ENCODE measurements around the gene SYNCRIP. TPM values are rescaled to one million over a fixed set of nuclear protein-coding genes. Genes with fewer than 3 reads are reported as not detected.

SYNCRIP gene
- total RNA-seq, 2 experiments from 2014 or later, result 138 to 139 TPM

DNA sequence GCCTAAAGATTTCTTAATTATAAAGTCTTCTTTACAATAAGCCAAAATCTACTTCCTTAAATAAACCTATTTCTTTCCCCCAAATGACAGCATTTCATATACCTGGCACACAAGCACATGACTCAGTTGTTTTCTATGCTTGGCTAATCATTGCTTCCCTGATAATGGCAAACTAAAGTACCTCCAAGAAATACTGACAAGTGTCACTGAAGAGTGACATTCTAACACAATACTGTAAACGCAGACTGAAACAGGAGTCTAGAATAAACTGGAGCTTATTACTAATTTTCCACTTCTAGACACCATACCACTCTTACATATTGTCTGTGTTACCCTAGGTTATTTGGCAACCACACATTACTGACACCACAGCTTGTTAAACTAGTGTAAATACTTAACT lies 14.3 kb downstream of the SYNCRIP start:
- no peaks in the 10 kb centered on the region for H3K27me3 Mint-ChIP-seq
- peaks cover 58% of the 10 kb centered on the region for H3K36me3 Mint-ChIP-seq
- H3K4me3 Mint-ChIP-seq, result no peak overlapping the region
- peak overlapping the region; percentile 32 for H3K27ac Mint-ChIP-seq
- no peak for DNase-seq
- intact Hi-C loops (cut with micrococcal nuclease), result no loop called here
- ChIA-PET POLR2A (interaction anchor here (1.5 kb wide), 1 partner anchor 12 kb away, joined by 3 read pairs; no protein-coding TSS in a partner anchor), CTCF (interaction anchor here (1.9 kb wide), 1 partner anchor 12 kb away, joined by 4 read pairs; no protein-coding TSS in a partner anchor)
- peaks cover 61% of the 10 kb centered on the region for H3K4me1 Mint-ChIP-seq (ENCODE audit: low read depth)
- H3K9me3 Mint-ChIP-seq, result no peaks in the 10 kb centered on the region

DNA sequence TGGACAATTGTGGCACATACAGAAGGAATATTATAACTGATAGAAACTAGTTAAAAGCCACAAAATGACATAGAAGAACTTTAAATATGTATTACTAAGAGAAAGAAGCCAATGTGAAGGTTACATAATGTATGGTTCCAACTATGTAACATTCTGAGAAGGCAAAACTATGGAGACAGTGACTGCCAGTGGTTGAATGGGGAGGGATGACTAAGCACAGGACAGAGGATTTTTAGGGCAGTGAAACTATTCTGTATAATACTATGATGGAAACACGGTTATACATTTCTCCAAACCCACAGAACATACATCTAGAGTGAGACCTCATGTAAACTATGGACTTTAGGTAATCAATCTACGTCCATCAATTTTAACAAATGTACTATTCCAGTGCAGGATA lies 22.4 kb downstream of the SYNCRIP start:
- Mint-ChIP-seq H3K4me3 (no peak overlapping the region), H3K4me1 (ENCODE audit: low read depth) (peaks cover 37% of the 10 kb centered on the region), H3K36me3 (peaks cover 71% of the 10 kb centered on the region), H3K27ac (no peak overlapping the region), H3K27me3 (no peaks in the 10 kb centered on the region), H3K9me3 (no peaks in the 10 kb centered on the region)
- ChIA-PET CTCF (no interaction called here), POLR2A (interaction anchor here (1.0 kb wide), 1 partner anchor 21 kb away, joined by 4 read pairs; no protein-coding TSS in a partner anchor)
- no peak for DNase-seq
- intact Hi-C loops (cut with micrococcal nuclease), result no loop called here

- peaks cover 9% of the 10 kb centered on the region for H3K4me1 Mint-ChIP-seq (ENCODE audit: low read depth)
- CTCF ChIA-PET, result no interaction called here
Observed at GRCh38 chr6:85614780-85615179, 27.9 kb downstream of the SYNCRIP start.

GRCh38 chr6:85612690-85613474 lies 29.8 kb downstream of the SYNCRIP start:
- peaks cover 58% of the 10 kb centered on the region for H3K36me3 Mint-ChIP-seq

More at GRCh38 chr6:85614780-85615179, 27.9 kb downstream of the SYNCRIP start:
- Mint-ChIP-seq H3K27me3 (no peaks in the 10 kb centered on the region), H3K4me3 (no peak overlapping the region), H3K36me3 (peaks cover 58% of the 10 kb centered on the region), H3K9me3 (no peaks in the 10 kb centered on the region), H3K27ac (no peak overlapping the region)
- POLR2A ChIA-PET, result no interaction called here
- intact Hi-C loops (cut with micrococcal nuclease), result no loop called here
- DNase-seq, result no peak

DNA sequence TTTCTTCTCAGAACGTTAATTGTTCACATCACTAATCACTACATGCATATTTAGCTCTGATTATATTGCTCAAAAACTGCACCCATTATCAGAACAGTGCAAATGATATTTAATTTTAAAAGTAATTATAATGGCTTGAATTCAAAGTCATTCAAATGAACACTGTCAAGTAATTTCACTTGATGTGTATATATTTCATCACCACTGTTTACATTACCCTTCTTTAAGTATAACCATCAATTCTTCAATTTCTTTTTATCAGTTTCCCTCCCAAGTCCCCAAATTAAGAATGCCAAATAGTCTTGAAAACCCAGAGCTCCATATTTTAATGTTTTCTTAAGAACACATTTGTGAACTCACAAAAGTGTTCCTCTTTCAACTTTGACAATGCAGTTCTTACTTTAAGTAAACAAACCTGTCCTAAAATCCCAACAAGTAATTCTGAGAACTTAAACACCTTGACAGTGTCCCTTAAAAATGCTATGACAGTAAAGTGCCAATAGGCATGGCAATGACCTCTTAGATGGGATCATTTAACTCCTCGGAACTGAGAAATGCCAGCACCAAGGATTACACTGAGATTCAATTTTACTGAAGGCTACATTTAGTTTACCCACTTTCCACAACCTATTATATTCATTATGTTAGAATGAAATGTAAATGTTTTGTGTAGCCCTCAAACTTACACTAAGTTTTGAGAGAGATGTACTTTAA lies 32.3 kb downstream of the SYNCRIP start:
- CTCF ChIA-PET, result interaction anchor here (1.4 kb wide), 1 partner anchor 16 kb away, joined by 5 read pairs; the partner anchor contains the start of gene SNX14
- intact Hi-C loops (cut with micrococcal nuclease), result no loop called here
- Mint-ChIP-seq H3K27me3 (no peaks in the 10 kb centered on the region), H3K4me1 (ENCODE audit: low read depth) (peaks cover 5% of the 10 kb centered on the region), H3K9me3 (no peaks in the 10 kb centered on the region), H3K27ac (peak overlapping the region; percentile 14), H3K36me3 (peaks cover 46% of the 10 kb centered on the region), H3K4me3 (no peak overlapping the region)
- DNase-seq, result no peak
- POLR2A ChIA-PET, result interaction anchor here (1.3 to 1.6 kb wide), 3 partner anchors 16 to 65 kb away, joined by 4 to 7 read pairs (median 4); partner anchors contain the start of gene SNX14

More at GRCh38 chr6:85612690-85613474, 29.8 kb downstream of the SYNCRIP start:
- H3K9me3 Mint-ChIP-seq, result no peaks in the 10 kb centered on the region
- H3K4me1 Mint-ChIP-seq (ENCODE audit: low read depth), result peaks cover 5% of the 10 kb centered on the region
- intact Hi-C loops (cut with micrococcal nuclease), result no loop called here
- H3K27me3 Mint-ChIP-seq, result no peaks in the 10 kb centered on the region
- DNase-seq, result no peak
- H3K27ac Mint-ChIP-seq, result peak overlapping the region; percentile 28
- POLR2A ChIA-PET, result no interaction called here
- CTCF ChIA-PET, result no interaction called here
- no peak overlapping the region for H3K4me3 Mint-ChIP-seq

DNA sequence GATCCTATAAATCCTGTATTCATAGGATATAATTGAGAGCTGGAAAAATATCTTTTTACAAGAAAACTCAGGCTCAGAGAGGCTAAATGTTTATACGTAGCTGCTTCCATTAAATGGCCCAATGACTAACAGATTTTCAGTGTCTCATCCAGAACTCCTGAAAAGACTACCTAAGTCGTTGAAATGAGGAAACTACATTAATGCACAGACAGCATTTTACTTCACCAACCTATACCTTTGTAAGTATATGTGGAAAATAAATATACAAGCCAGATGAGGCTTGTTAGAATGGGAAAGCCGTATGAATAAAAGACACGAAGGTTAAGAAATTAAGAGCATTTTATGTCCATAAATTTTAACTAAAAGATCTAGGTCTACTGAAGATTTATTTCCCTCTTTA lies 40.6 kb downstream of the SYNCRIP start:
- Mint-ChIP-seq H3K9me3 (no peaks in the 10 kb centered on the region), H3K4me1 (ENCODE audit: low read depth) (no peaks in the 10 kb centered on the region), H3K27ac (no peak overlapping the region), H3K4me3 (no peak overlapping the region), H3K36me3 (peaks cover 12% of the 10 kb centered on the region), H3K27me3 (no peaks in the 10 kb centered on the region)
- ChIA-PET CTCF (no interaction called here), POLR2A (no interaction called here)
- intact Hi-C loops (cut with micrococcal nuclease), result no loop called here
- DNase-seq, result no peak

- DNase-seq, result no peak
- CTCF ChIA-PET, result no interaction called here
- Mint-ChIP-seq H3K27me3 (no peaks in the 10 kb centered on the region), H3K4me3 (no peak overlapping the region), H3K9me3 (no peaks in the 10 kb centered on the region), H3K4me1 (ENCODE audit: low read depth) (no peaks in the 10 kb centered on the region), H3K27ac (no peak overlapping the region), H3K36me3 (peaks cover 12% of the 10 kb centered on the region)
- intact Hi-C loops (cut with micrococcal nuclease), result no loop called here
- POLR2A ChIA-PET, result no interaction called here
Observed at GRCh38 chr6:85600713-85601313, 41.9 kb downstream of the SYNCRIP start.

GRCh38 chr6:85594197-85594930 lies 48.3 kb downstream of the SYNCRIP start:
- Mint-ChIP-seq H3K36me3 (peaks cover 11% of the 10 kb centered on the region), H3K9me3 (no peaks in the 10 kb centered on the region), H3K4me3 (peak overlapping the region; percentile 84), H3K27me3 (no peaks in the 10 kb centered on the region), H3K27ac (peak overlapping the region; percentile 94), H3K4me1 (ENCODE audit: low read depth) (peaks cover 33% of the 10 kb centered on the region)
- intact Hi-C loops (cut with micrococcal nuclease), result loop anchor here (1.0 to 5.0 kb wide), 6 partner anchors 49 to 1367 kb away; partner anchors contain the start of gene CEP162
- peak; percentile 72 for DNase-seq
- POLR2A ChIA-PET, result interaction anchor here (1.6 to 5.5 kb wide), 8 partner anchors 9 to 128 kb away, joined by 4 to 61 read pairs (median 10); partner anchors contain the start of gene SYNCRIP
- CTCF ChIA-PET, result interaction anchor here (1.3 to 1.8 kb wide), 4 partner anchors 15 to 239 kb away, joined by 4 to 5 read pairs (median 4); partner anchors contain the start of gene SYNCRIP

DNA sequence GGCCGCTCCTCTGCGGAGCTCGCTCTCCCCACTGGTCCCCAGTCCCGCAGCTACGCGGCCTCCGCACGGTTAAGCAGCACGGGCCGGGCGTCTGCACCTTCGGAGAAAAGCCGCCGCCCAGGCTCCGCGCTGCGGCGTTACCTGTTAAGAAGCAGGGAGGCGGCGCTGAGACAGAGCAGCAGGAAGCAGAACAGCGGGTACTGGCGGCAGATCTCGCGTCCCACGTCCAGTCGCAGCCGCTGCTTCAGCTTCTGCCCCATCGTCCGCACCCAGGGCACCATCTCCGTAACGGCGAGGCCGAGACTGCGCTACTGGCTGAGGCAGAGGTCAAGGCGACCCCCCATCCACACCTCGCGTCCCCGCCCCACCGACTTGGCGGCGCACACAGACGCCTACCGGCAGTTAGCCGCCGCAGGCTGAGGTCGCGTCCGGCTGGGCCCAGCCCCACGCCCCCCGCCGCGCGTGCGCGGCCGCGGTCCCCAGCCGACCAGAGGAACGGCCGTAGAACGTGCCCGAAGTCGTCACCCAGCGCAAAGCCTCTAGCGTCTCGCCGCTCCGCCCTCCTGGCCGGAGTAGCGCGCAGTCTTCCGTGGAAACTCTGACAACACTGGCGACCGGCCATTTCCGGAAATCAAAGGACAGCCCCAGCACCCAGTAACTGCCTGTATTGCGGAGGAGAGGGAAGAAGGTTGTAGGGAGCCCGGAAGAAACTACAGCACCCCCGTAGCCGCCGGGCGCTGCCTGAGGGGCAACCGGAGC lies 49.1 kb downstream of the SYNCRIP start, which contains the start of gene SNX14:
Gene SNX14, minus strand, starts transcription at position 421 of the 759 bp plus-strand sequence. Its CDS starts 140 bp downstream, at position 281.
- POLR2A ChIA-PET, result interaction anchor here (0.8 to 5.5 kb wide), 9 partner anchors 8 to 1734 kb away, joined by 4 to 61 read pairs (median 7); partner anchors contain the start of genes CYB5R4 and SYNCRIP
- Mint-ChIP-seq H3K27ac (peak within 1 kb of the TSS; percentile 94), H3K27me3 (no peaks in the 10 kb centered on the region), H3K4me3 (peak within 1 kb of the TSS; percentile 84), H3K4me1 (ENCODE audit: low read depth) (peaks cover 33% of the 10 kb centered on the region), H3K9me3 (no peaks in the 10 kb centered on the region), H3K36me3 (peaks cover 13% of the 10 kb centered on the region)
- peak; percentile 90 for DNase-seq
- CTCF ChIA-PET, result interaction anchor here (0.6 to 1.8 kb wide), 7 partner anchors 16 to 239 kb away, joined by 3 to 5 read pairs (median 4); partner anchors contain the start of gene SYNCRIP
- intact Hi-C loops (cut with micrococcal nuclease), result loop anchor here (1.0 to 5.0 kb wide), 6 partner anchors 50 to 1366 kb away; partner anchors contain the start of gene CEP162

DNA sequence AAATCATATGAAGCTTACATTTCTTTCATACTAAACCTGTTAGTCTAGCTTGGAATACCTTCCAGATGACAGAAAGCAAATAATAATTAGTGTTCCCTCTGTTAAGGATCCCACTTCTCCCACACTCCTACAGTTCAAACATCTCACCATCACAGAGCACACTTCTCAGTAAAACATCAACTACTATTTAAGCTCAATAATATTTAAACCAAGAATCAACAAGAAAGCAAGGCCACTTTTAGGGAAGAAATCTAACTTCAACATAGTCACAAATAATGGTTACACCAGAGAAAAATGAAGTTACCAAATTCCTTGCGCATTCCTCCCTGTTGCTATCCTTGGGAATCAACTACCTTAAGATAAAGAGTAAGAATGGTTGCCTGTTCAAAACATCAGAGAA lies 50.7 kb downstream of the SYNCRIP start:
- H3K4me1 Mint-ChIP-seq (ENCODE audit: low read depth), result peaks cover 34% of the 10 kb centered on the region

More for the DNA sequence above, 50.7 kb downstream of the SYNCRIP start:
- intact Hi-C loops (cut with micrococcal nuclease), result loop anchor here (5.0 kb wide), 2 partner anchors 230 to 1365 kb away; partner anchors contain the start of gene CEP162
- Mint-ChIP-seq H3K9me3 (no peaks in the 10 kb centered on the region), H3K27ac (no peak overlapping the region), H3K27me3 (no peaks in the 10 kb centered on the region), H3K36me3 (peaks cover 15% of the 10 kb centered on the region), H3K4me3 (peak overlapping the region; percentile 84)
- ChIA-PET POLR2A (interaction anchor here (3.8 to 5.5 kb wide), 2 partner anchors 50 to 86 kb away, joined by 53 to 61 read pairs; partner anchors contain the start of gene SYNCRIP), CTCF (no interaction called here)
- no peak for DNase-seq
